Measurements from ENCODE around the gene GTF2A1.

GTF2A1 gene

DNA sequence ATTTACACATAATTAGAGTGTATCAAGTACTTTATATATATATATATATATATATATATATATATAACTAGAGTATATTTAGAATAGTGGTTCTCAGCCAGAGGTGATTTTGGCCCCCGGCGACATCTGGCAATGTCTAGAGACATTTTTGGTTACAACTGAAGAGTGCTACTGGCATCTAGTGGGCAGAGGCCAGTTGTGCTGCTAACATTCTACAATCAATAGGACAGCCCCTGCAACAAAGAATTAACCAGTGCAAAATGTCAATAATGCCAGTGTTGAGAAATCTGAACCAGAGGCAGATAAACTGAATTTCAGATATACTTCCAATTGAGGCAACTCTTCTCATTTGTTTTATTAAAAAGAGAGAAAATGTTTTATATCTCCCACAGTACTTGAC lies 8.9 kb downstream of the GTF2A1 start:
- peaks cover 43% of the 10 kb centered on the region for H3K4me1 Mint-ChIP-seq
- H3K27ac Mint-ChIP-seq: peak overlapping the region; percentile 32
- H3K4me3 Mint-ChIP-seq: no peak overlapping the region
- H3K27me3 Mint-ChIP-seq: no peaks in the 10 kb centered on the region
- peaks cover 15% of the 10 kb centered on the region for H3K9me3 Mint-ChIP-seq
- no peak for ATAC-seq
- peaks cover 68% of the 10 kb centered on the region for H3K36me3 Mint-ChIP-seq

- H3K36me3 Mint-ChIP-seq: peaks cover 71% of the 10 kb centered on the region
- no peaks in the 10 kb centered on the region for H3K27me3 Mint-ChIP-seq
- peak overlapping the region; percentile 5 for H3K4me3 Mint-ChIP-seq
- ATAC-seq: peak; percentile 66
- H3K9me3 Mint-ChIP-seq: peaks cover 15% of the 10 kb centered on the region
- H3K27ac Mint-ChIP-seq: peak overlapping the region; percentile 89
- peaks cover 60% of the 10 kb centered on the region for H3K4me1 Mint-ChIP-seq
Measured at GRCh38 chr14:81209167-81209836, 11.5 kb downstream of the GTF2A1 start.

GRCh38 chr14:81208489-81208888 lies 12.3 kb downstream of the GTF2A1 start:
- Mint-ChIP-seq H3K4me1 (peaks cover 64% of the 10 kb centered on the region), H3K27me3 (no peaks in the 10 kb centered on the region), H3K27ac (peak overlapping the region; percentile 89), H3K36me3 (peaks cover 71% of the 10 kb centered on the region), H3K9me3 (peaks cover 15% of the 10 kb centered on the region), H3K4me3 (no peak overlapping the region)
- ATAC-seq: no peak

- no peaks in the 10 kb centered on the region for H3K27me3 Mint-ChIP-seq
- H3K36me3 Mint-ChIP-seq: peaks cover 64% of the 10 kb centered on the region
- peaks cover 53% of the 10 kb centered on the region for H3K4me1 Mint-ChIP-seq
- H3K4me3 Mint-ChIP-seq: no peak overlapping the region
- ATAC-seq: no peak
- H3K27ac Mint-ChIP-seq: peak overlapping the region; percentile 46
- peaks cover 15% of the 10 kb centered on the region for H3K9me3 Mint-ChIP-seq
Measured at GRCh38 chr14:81206115-81206514, 14.6 kb downstream of the GTF2A1 start.

- Mint-ChIP-seq H3K9me3 (peaks cover 15% of the 10 kb centered on the region), H3K27me3 (no peaks in the 10 kb centered on the region), H3K4me3 (no peak overlapping the region), H3K36me3 (peaks cover 59% of the 10 kb centered on the region), H3K27ac (peak overlapping the region; percentile 46), H3K4me1 (peaks cover 51% of the 10 kb centered on the region)
- no peak for ATAC-seq
Measured at GRCh38 chr14:81205639-81206038, 15.1 kb downstream of the GTF2A1 start.

DNA sequence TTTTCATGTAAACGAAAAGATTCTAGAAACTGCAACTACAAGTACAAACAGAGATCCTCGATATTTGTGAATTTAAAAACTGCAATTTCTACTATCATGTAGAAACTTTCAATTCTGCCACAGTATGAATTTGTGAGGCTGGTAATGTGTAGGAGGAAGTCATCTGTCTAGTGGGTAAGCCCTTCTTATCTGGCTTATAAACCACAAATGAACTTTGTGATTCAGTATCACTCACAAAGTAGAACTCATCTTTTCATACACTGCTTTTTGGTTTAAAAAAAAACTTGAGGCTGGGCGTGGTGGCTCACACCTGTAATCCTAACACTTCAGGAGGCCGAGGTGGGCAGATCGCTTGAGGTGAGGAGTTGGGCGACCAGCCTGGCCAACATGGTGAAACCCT lies 20.7 kb downstream of the GTF2A1 start:
- Mint-ChIP-seq H3K27ac (peak overlapping the region; percentile 42), H3K4me3 (no peak overlapping the region), H3K4me1 (peaks cover 15% of the 10 kb centered on the region), H3K36me3 (peaks cover 39% of the 10 kb centered on the region), H3K27me3 (no peaks in the 10 kb centered on the region), H3K9me3 (no peaks in the 10 kb centered on the region)
- no peak for ATAC-seq

DNA sequence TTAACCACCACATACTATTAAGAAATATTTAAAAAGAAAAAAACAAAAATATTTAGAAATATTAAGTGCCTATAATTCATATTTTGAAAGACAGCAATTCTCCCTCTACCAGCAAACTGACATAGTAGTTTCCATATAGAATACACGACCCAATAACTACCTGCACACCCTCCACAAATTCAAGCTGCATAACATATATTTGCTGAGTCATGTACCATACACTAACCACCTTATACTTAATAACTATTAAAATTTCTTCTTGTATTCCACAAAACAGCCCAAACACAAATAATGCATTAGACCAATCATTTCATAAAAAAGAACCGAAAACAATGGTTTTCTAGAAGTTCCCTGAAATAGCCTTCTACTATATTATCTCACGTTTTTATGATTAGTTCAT lies 21.7 kb downstream of the GTF2A1 start:
- H3K9me3 Mint-ChIP-seq: no peaks in the 10 kb centered on the region
- peaks cover 9% of the 10 kb centered on the region for H3K4me1 Mint-ChIP-seq
- no peak overlapping the region for H3K4me3 Mint-ChIP-seq

DNA sequence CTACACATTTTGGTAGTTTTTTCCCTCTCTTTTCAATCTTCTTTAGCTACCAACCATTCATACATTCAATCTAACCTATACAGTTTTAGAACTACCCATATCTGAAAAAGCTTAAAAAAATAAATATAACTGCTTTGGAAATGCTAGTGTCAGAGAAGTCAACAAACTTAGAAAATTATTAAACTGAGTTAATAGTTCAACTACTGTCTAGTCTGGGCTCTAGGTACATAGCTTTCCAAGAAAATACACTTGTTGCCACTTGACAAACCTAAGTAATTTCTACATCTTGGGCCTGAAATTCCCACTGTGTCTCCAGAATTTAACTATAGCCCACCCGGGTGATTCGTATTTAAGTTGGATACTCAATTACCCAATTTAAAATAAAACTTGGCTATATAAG lies 22.1 kb downstream of the GTF2A1 start:
- Mint-ChIP-seq H3K4me1 (peaks cover 5% of the 10 kb centered on the region), H3K36me3 (peaks cover 42% of the 10 kb centered on the region), H3K9me3 (no peaks in the 10 kb centered on the region), H3K27ac (no peak overlapping the region), H3K4me3 (no peak overlapping the region), H3K27me3 (no peaks in the 10 kb centered on the region)
- ATAC-seq: no peak

More for the DNA sequence above, 21.7 kb downstream of the GTF2A1 start:
- peaks cover 42% of the 10 kb centered on the region for H3K36me3 Mint-ChIP-seq
- H3K27ac Mint-ChIP-seq: no peak overlapping the region
- H3K27me3 Mint-ChIP-seq: no peaks in the 10 kb centered on the region
- no peak for ATAC-seq

DNA sequence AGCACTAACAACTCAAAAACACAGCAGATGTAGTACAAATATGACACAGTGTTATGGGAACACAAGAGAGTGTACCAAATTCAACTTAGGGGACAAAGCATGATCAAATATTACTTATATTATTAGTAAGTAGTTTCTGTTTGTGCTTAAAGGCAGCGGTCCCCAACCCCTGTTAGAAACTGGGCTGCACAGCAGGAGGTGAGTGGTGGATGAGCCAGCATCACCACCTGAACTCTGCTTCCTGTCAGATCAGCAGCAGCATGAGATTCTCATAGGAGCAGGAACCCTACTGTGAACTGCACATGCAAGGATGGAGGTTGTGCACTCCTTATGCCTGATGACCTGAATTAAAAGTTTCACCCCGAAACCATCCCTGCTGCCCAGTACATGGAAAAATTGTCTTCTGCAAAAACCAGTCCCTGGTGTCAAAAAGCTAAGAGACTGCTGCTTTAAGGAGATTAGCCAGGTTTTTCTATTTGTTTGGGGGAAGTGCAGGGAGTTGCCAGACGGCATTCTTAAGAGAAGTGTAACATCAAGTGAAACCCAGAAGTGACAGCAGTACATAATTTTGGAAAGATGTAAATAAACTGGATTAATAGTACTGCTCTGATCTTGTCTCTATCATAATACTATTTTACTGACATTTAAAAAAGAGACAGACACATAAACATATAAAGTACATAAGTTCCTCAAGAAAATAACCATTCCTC lies 26.7 kb downstream of the GTF2A1 start:
- H3K36me3 Mint-ChIP-seq: peaks cover 62% of the 10 kb centered on the region
- H3K4me1 Mint-ChIP-seq: peaks cover 5% of the 10 kb centered on the region
- no peak overlapping the region for H3K27ac Mint-ChIP-seq
- no peak overlapping the region for H3K4me3 Mint-ChIP-seq
- H3K27me3 Mint-ChIP-seq: no peaks in the 10 kb centered on the region
- no peak for ATAC-seq
- H3K9me3 Mint-ChIP-seq: no peaks in the 10 kb centered on the region

DNA sequence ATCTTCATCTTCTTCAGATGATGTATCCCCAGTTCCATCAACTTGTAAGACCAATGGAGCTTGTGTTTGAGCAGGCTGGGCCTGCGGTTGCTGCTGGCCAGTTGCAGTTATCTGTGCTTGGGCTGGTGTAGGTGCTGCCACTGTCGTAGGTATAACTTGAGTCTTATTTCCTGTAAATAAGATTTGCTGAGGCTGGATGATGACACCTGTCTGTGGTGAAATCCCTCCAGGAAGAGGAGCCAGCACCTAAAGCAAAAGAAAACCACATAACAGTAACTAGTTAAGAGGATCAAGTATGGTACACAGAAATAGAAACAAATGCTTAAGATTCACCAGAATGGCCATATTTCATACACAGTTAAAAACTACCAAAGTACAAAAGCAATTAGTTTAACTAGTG lies 28.2 kb downstream of the GTF2A1 start:
- Mint-ChIP-seq H3K4me3 (no peak overlapping the region), H3K36me3 (peaks cover 74% of the 10 kb centered on the region), H3K4me1 (peaks cover 12% of the 10 kb centered on the region)

DNA sequence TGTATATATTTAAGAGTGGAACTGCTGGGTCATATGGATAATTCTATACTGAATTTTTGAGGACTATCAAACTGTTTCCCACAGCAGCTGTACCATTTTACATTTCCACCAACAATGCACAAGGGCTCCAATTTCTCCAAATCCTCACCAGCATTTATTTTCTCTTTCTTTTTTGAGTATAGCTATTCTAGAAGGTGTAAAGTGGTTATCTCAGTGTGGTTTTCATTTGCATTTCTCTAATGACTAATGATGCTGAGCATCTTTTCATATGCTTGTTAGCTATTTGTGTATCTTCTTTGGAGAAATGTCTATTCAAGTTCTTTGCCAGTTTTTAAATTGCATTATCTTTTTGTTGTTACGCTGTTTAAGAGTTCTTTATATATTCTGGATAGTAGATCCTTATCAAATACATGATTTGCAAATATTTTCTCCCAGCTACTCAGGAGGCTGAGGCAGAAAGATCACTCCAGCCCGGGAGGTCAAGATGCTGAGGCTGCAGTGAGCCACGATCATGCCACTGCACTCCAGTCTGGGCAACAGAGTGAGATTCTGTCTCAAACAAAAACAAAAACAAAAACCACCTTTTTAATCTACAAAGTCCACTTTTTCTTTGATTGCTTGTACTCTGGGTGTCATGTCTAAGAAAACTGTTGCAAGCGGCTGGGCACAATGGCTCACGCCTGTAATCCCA lies 32.8 kb downstream of the GTF2A1 start:
- H3K27me3 Mint-ChIP-seq: no peaks in the 10 kb centered on the region
- H3K4me1 Mint-ChIP-seq: peaks cover 15% of the 10 kb centered on the region
- no peak for ATAC-seq
- no peak overlapping the region for H3K4me3 Mint-ChIP-seq
- peaks cover 64% of the 10 kb centered on the region for H3K36me3 Mint-ChIP-seq
- H3K9me3 Mint-ChIP-seq: no peaks in the 10 kb centered on the region
- H3K27ac Mint-ChIP-seq: no peak overlapping the region

More for the DNA sequence above, 28.2 kb downstream of the GTF2A1 start:
- Mint-ChIP-seq H3K27me3 (no peaks in the 10 kb centered on the region), H3K9me3 (no peaks in the 10 kb centered on the region), H3K27ac (no peak overlapping the region)
- ATAC-seq: no peak

- peak overlapping the region; percentile 37 for H3K27ac Mint-ChIP-seq
- H3K9me3 Mint-ChIP-seq: no peaks in the 10 kb centered on the region
- no peak for ATAC-seq
- H3K4me1 Mint-ChIP-seq: peaks cover 47% of the 10 kb centered on the region
- peaks cover 47% of the 10 kb centered on the region for H3K36me3 Mint-ChIP-seq
- H3K4me3 Mint-ChIP-seq: no peak overlapping the region
- H3K27me3 Mint-ChIP-seq: no peaks in the 10 kb centered on the region
Measured at GRCh38 chr14:81179631-81180030, 41.1 kb downstream of the GTF2A1 start.

DNA sequence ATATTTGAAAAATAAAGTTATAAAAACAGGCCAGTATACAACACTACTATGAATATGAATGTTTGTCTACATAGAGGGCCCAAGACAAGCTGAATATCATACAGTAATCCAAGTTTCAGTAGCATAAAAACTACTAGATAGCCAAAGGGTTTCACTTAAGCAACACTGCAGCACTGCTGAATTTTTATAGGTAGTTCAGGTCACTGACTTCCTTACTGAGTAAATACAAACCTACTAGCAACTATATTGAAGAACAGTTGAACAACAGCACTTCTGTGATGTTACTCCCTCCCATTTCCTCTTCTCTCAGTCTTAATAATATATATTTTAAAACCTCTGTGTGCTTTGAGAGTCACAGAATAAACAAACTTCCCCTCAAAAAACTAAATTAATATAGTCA lies 42.7 kb downstream of the GTF2A1 start:
- Mint-ChIP-seq H3K4me1 (peaks cover 63% of the 10 kb centered on the region), H3K27ac (peak overlapping the region; percentile 62), H3K27me3 (no peaks in the 10 kb centered on the region), H3K9me3 (no peaks in the 10 kb centered on the region), H3K36me3 (peaks cover 35% of the 10 kb centered on the region), H3K4me3 (no peak overlapping the region)
- ATAC-seq: no peak

DNA sequence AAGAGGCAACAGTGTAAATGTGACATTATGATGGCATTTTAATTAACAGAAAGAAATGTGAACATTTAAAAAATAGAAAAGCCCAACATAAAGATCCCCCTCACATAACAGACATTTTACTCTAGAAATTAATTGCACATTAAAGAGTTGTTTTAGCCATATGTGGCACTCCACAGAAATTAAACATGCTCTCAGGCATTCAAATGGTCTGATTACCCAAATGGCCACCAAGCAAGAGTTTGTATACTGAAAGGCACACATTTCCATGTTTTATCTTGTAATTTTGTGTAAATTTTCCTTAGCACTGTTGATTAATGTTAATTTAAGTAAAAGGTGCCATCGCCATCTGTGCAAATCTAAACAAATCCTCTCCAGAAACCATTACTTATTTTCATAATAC lies 43.5 kb downstream of the GTF2A1 start:
- peak overlapping the region; percentile 62 for H3K27ac Mint-ChIP-seq
- H3K27me3 Mint-ChIP-seq: no peaks in the 10 kb centered on the region
- peaks cover 27% of the 10 kb centered on the region for H3K36me3 Mint-ChIP-seq
- peak overlapping the region; percentile 43 for H3K4me3 Mint-ChIP-seq
- H3K4me1 Mint-ChIP-seq: peaks cover 64% of the 10 kb centered on the region
- H3K9me3 Mint-ChIP-seq: no peaks in the 10 kb centered on the region
- no peak for ATAC-seq

GRCh38 chr14:81176241-81176640 lies 44.5 kb downstream of the GTF2A1 start:
- no peaks in the 10 kb centered on the region for H3K27me3 Mint-ChIP-seq
- H3K4me1 Mint-ChIP-seq: peaks cover 67% of the 10 kb centered on the region
- no peaks in the 10 kb centered on the region for H3K9me3 Mint-ChIP-seq
- H3K4me3 Mint-ChIP-seq: no peak overlapping the region
- peak overlapping the region; percentile 62 for H3K27ac Mint-ChIP-seq
- peaks cover 18% of the 10 kb centered on the region for H3K36me3 Mint-ChIP-seq
- ATAC-seq: no peak

All from stimulated activated memory B cell treated with anti-CD40 and anti-IgM and Interleukin-4, amounts not matched to agents 10 μg/mL and 1 μg/mL and 100 μg/mL, for 72 hours (primary cell).